Measurements from ENCODE around the gene NFIL3.

The NFIL3 gene

GRCh38 chr9:91428927-91429351, 5.3 kb upstream of the NFIL3 start:
- CTCF ChIA-PET, result interaction anchor here (1.3 to 10.9 kb wide), 5 partner anchors 87 to 514 kb away, joined by 3 to 127 read pairs (median 5); no protein-coding TSS in a partner anchor

GRCh38 chr9:91428436-91428835, 4.8 kb upstream of the NFIL3 start:
- Histone ChIP-seq H3K9me3 (ENCODE audit: control extremely low read depth in 1 of 5, control insufficient read depth in 4 of 5, insufficient read depth in 2 of 5, low read depth in 1 of 5, low read length in 4 of 5) (no peaks in the 10 kb centered on the region), H3K27me3 (replicated peaks in 2 of 5; ENCODE audit: control insufficient read depth in 4 of 5, insufficient read depth in 5 of 5, low read length in 4 of 5) (peaks cover 0 to 21% (median 10%) of the 10 kb centered on the region in 5 experiments), H3K4me3 (ENCODE audit: control insufficient read depth in 1 of 7, extremely low read depth in 1 of 7, insufficient read depth in 4 of 7, low read depth in 2 of 7, low read length in 6 of 7) (no peak overlapping the region), H3K27ac (ENCODE audit: insufficient read depth in 1 of 2, low read depth in 1 of 2, low read length in 2 of 2, poor library complexity in 1 of 2, severe bottlenecking in 2 of 2) (no peak overlapping the region), H3K4me1 (ENCODE audit: control extremely low read depth in 1 of 4, control insufficient read depth in 4 of 4, insufficient read depth in 4 of 4, low read length in 3 of 4) (peaks cover 3 to 20% (median 14%) of the 10 kb centered on the region in 4 experiments), H3K36me3 (ENCODE audit: control insufficient read depth in 4 of 4, insufficient read depth in 4 of 4, low read length in 3 of 4) (no peaks in the 10 kb centered on the region)
- POLR2A ChIA-PET, result no interaction called here
- DNase-seq, result no peak
- CTCF ChIA-PET, result interaction anchor here (1.3 to 10.9 kb wide), 4 partner anchors 87 to 513 kb away, joined by 3 to 127 read pairs (median 5); no protein-coding TSS in a partner anchor
- 100% methylated on average over 1 of the region's 2 CpGs for WGBS (ENCODE audit: insufficient coverage)

More at GRCh38 chr9:91428927-91429351, 5.3 kb upstream of the NFIL3 start:
- peaks cover 3 to 19% (median 14%) of the 10 kb centered on the region in 4 experiments for H3K4me1 ChIP-seq (ENCODE audit: control extremely low read depth in 1 of 4, control insufficient read depth in 4 of 4, insufficient read depth in 4 of 4, low read length in 3 of 4)
- H3K27ac ChIP-seq (ENCODE audit: insufficient read depth in 1 of 2, low read depth in 1 of 2, low read length in 2 of 2, poor library complexity in 1 of 2, severe bottlenecking in 2 of 2), result no peak overlapping the region
- no peak for DNase-seq
- 83% methylated on average over 3 of the region's 5 CpGs for WGBS (ENCODE audit: insufficient coverage)
- no peak overlapping the region for H3K4me3 ChIP-seq (ENCODE audit: control insufficient read depth in 1 of 7, extremely low read depth in 1 of 7, insufficient read depth in 4 of 7, low read depth in 2 of 7, low read length in 6 of 7)
- POLR2A ChIA-PET, result no interaction called here
- H3K9me3 ChIP-seq (ENCODE audit: control extremely low read depth in 1 of 5, control insufficient read depth in 4 of 5, insufficient read depth in 2 of 5, low read depth in 1 of 5, low read length in 4 of 5), result no peaks in the 10 kb centered on the region
- no peaks in the 10 kb centered on the region for H3K36me3 ChIP-seq (ENCODE audit: control insufficient read depth in 4 of 4, insufficient read depth in 4 of 4, low read length in 3 of 4)
- H3K27me3 ChIP-seq (replicated peaks in 2 of 5; ENCODE audit: control insufficient read depth in 4 of 5, insufficient read depth in 5 of 5, low read length in 4 of 5), result peaks cover 0 to 21% (median 10%) of the 10 kb centered on the region in 5 experiments

- DNase-seq, result no peak
- ChIA-PET CTCF (interaction anchor here (1.4 to 10.9 kb wide), 9 partner anchors 86 to 513 kb away, joined by 4 to 127 read pairs (median 6); no protein-coding TSS in a partner anchor), POLR2A (no interaction called here)
- no peak overlapping the region for H3K4me3 ChIP-seq (ENCODE audit: control insufficient read depth in 1 of 7, extremely low read depth in 1 of 7, insufficient read depth in 4 of 7, low read depth in 2 of 7, low read length in 6 of 7)
- H3K27me3 ChIP-seq (replicated peaks in 2 of 5; ENCODE audit: control insufficient read depth in 4 of 5, insufficient read depth in 5 of 5, low read length in 4 of 5), result peaks cover 0 to 21% (median 10%) of the 10 kb centered on the region in 5 experiments
- no peaks in the 10 kb centered on the region for H3K36me3 ChIP-seq (ENCODE audit: control insufficient read depth in 4 of 4, insufficient read depth in 4 of 4, low read length in 3 of 4)
- 100% methylated on average over 1 of the region's 2 CpGs for WGBS (ENCODE audit: insufficient coverage)
- peaks cover 4 to 24% (median 18%) of the 10 kb centered on the region in 4 experiments for H3K4me1 ChIP-seq (ENCODE audit: control extremely low read depth in 1 of 4, control insufficient read depth in 4 of 4, insufficient read depth in 4 of 4, low read length in 3 of 4)
- H3K27ac ChIP-seq (ENCODE audit: insufficient read depth in 1 of 2, low read depth in 1 of 2, low read length in 2 of 2, poor library complexity in 1 of 2, severe bottlenecking in 2 of 2), result no peak overlapping the region
- H3K9me3 ChIP-seq (ENCODE audit: control extremely low read depth in 1 of 5, control insufficient read depth in 4 of 5, insufficient read depth in 2 of 5, low read depth in 1 of 5, low read length in 4 of 5), result no peaks in the 10 kb centered on the region
These were observed 4.2 kb upstream of the NFIL3 start for GRCh38 chr9:91427873-91428272.

- 40% methylated on average over 1 of the region's 3 CpGs for WGBS (ENCODE audit: insufficient coverage)
- H3K4me3 ChIP-seq (ENCODE audit: control insufficient read depth in 1 of 7, extremely low read depth in 1 of 7, insufficient read depth in 4 of 7, low read depth in 2 of 7, low read length in 6 of 7), result no peak overlapping the region
- H3K4me1 ChIP-seq (ENCODE audit: control extremely low read depth in 1 of 4, control insufficient read depth in 4 of 4, insufficient read depth in 4 of 4, low read length in 3 of 4), result peaks cover 16 to 40% (median 33%) of the 10 kb centered on the region in 4 experiments
- peak; percentile 52 to 54 (median 53) for DNase-seq
- no peaks in the 10 kb centered on the region for H3K9me3 ChIP-seq (ENCODE audit: control extremely low read depth in 1 of 5, control insufficient read depth in 4 of 5, insufficient read depth in 2 of 5, low read depth in 1 of 5, low read length in 4 of 5)
- no peak overlapping the region for H3K27ac ChIP-seq (ENCODE audit: insufficient read depth in 1 of 2, low read depth in 1 of 2, low read length in 2 of 2, poor library complexity in 1 of 2, severe bottlenecking in 2 of 2)
- H3K27me3 ChIP-seq (replicated peaks in 2 of 5; ENCODE audit: control insufficient read depth in 4 of 5, insufficient read depth in 5 of 5, low read length in 4 of 5), result peaks cover 2 to 35% (median 15%) of the 10 kb centered on the region in 5 experiments
- POLR2A ChIA-PET, result interaction anchor here (0.8 to 1.4 kb wide), 3 partner anchors 30 to 391 kb away, joined by 3 to 4 read pairs (median 4); no protein-coding TSS in a partner anchor
- CTCF ChIA-PET, result interaction anchor here (0.8 to 10.9 kb wide), 23 partner anchors 9 to 528 kb away, joined by 3 to 127 read pairs (median 4); partner anchors contain the start of gene AUH
- H3K36me3 ChIP-seq (ENCODE audit: control insufficient read depth in 4 of 4, insufficient read depth in 4 of 4, low read length in 3 of 4), result no peaks in the 10 kb centered on the region
These were observed 2.6 kb upstream of the NFIL3 start for GRCh38 chr9:91426123-91426745.

GRCh38 chr9:91425271-91425670, 1.6 kb upstream of the NFIL3 start:
- ChIA-PET POLR2A (interaction anchor here (1.4 to 2.1 kb wide), 3 partner anchors 46 to 325 kb away, joined by 4 to 6 read pairs (median 4); no protein-coding TSS in a partner anchor), CTCF (interaction anchor here (0.7 to 10.9 kb wide), 14 partner anchors 9 to 531 kb away, joined by 3 to 127 read pairs (median 4); partner anchors contain the start of gene AUH)
- no peaks in the 10 kb centered on the region for H3K36me3 ChIP-seq (ENCODE audit: control insufficient read depth in 4 of 4, insufficient read depth in 4 of 4, low read length in 3 of 4)
- peak; percentile 46 to 77 (median 71) for DNase-seq
- H3K4me1 ChIP-seq (ENCODE audit: control extremely low read depth in 1 of 4, control insufficient read depth in 4 of 4, insufficient read depth in 4 of 4, low read length in 3 of 4), result peaks cover 21 to 48% (median 40%) of the 10 kb centered on the region in 4 experiments
- no peak overlapping the region for H3K27ac ChIP-seq (ENCODE audit: insufficient read depth in 1 of 2, low read depth in 1 of 2, low read length in 2 of 2, poor library complexity in 1 of 2, severe bottlenecking in 2 of 2)
- peak overlapping the region in 5 of 7 experiments; percentile 66 to 81 (median 74) for H3K4me3 ChIP-seq (ENCODE audit: control insufficient read depth in 1 of 7, extremely low read depth in 1 of 7, insufficient read depth in 4 of 7, low read depth in 2 of 7, low read length in 6 of 7)
- 2% methylated on average over 6 of the region's 9 CpGs for WGBS (ENCODE audit: insufficient coverage)
- H3K27me3 ChIP-seq (replicated peaks in 2 of 5; ENCODE audit: control insufficient read depth in 4 of 5, insufficient read depth in 5 of 5, low read length in 4 of 5), result peaks cover 5 to 44% (median 15%) of the 10 kb centered on the region in 5 experiments
- H3K9me3 ChIP-seq (ENCODE audit: control extremely low read depth in 1 of 5, control insufficient read depth in 4 of 5, insufficient read depth in 2 of 5, low read depth in 1 of 5, low read length in 4 of 5), result no peaks in the 10 kb centered on the region

GRCh38 chr9:91424403-91425176, 958 bp upstream of the NFIL3 start:
- POLR2A ChIA-PET, result interaction anchor here (0.8 to 2.1 kb wide), 5 partner anchors 13 to 387 kb away, joined by 3 to 6 read pairs (median 4); no protein-coding TSS in a partner anchor
- peak overlapping the region in 1 of 2 experiments; percentile 61 for H3K27ac ChIP-seq (ENCODE audit: insufficient read depth in 1 of 2, low read depth in 1 of 2, low read length in 2 of 2, poor library complexity in 1 of 2, severe bottlenecking in 2 of 2)
- peak; percentile 67 to 81 (median 74) for DNase-seq
- H3K9me3 ChIP-seq (ENCODE audit: control extremely low read depth in 1 of 5, control insufficient read depth in 4 of 5, insufficient read depth in 2 of 5, low read depth in 1 of 5, low read length in 4 of 5), result no peaks in the 10 kb centered on the region
- H3K27me3 ChIP-seq (replicated peaks in 2 of 5; ENCODE audit: control insufficient read depth in 4 of 5, insufficient read depth in 5 of 5, low read length in 4 of 5), result peaks cover 8 to 51% (median 16%) of the 10 kb centered on the region in 5 experiments
- H3K36me3 ChIP-seq (ENCODE audit: control insufficient read depth in 4 of 4, insufficient read depth in 4 of 4, low read length in 3 of 4), result no peaks in the 10 kb centered on the region
- H3K4me1 ChIP-seq (ENCODE audit: control extremely low read depth in 1 of 4, control insufficient read depth in 4 of 4, insufficient read depth in 4 of 4, low read length in 3 of 4), result peaks cover 21 to 48% (median 41%) of the 10 kb centered on the region in 4 experiments
- CTCF ChIA-PET, result interaction anchor here (0.7 to 10.9 kb wide), 9 partner anchors 9 to 530 kb away, joined by 3 to 127 read pairs (median 5); partner anchors contain the start of gene AUH
- under 1% methylated on average over 62 of the region's 67 CpGs for WGBS (ENCODE audit: insufficient coverage)
- H3K4me3 ChIP-seq (ENCODE audit: control insufficient read depth in 1 of 7, extremely low read depth in 1 of 7, insufficient read depth in 4 of 7, low read depth in 2 of 7, low read length in 6 of 7), result peak overlapping the region; percentile 66 to 82 (median 78)
